Measurements from ENCODE around the gene MCRS1. TPM values are rescaled to one million over a fixed set of nuclear protein-coding genes. Genes with fewer than 3 reads are reported as not detected.

Gene MCRS1
- total and polyA plus RNA-seq, 2 experiments from 2014 or later, result 105 to 139 TPM

DNA sequence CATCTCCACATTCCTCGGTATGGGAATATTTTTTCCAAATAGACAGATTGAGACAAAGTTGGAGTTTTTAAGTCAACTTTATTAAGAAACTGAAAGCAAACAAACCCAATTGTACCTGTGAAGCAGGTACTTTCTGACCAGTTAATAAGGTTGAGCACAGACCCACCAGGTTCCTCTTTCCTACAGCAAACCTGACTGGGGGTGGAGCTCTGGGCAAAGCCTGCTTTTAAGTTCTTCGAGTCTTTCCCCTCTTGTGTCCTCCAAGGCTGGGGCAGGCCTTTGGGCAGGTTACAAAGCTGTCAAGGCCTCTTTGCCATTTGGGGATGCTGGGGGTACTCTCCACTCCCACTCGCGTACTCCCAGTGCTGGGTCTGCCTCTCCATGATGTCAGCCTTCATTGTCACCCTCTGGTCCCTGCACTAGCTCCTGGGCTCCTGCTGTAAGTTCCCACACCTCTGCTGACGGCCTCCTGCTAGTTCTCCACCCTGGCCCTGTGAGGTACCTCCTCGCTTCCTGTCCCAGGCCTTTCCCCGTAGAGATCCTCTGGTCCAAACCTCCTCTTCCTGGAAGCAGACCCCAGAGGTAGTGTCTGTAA, 25.9 kb downstream of the MCRS1 start (continued):
- TF ChIP-seq, protein P1, sequence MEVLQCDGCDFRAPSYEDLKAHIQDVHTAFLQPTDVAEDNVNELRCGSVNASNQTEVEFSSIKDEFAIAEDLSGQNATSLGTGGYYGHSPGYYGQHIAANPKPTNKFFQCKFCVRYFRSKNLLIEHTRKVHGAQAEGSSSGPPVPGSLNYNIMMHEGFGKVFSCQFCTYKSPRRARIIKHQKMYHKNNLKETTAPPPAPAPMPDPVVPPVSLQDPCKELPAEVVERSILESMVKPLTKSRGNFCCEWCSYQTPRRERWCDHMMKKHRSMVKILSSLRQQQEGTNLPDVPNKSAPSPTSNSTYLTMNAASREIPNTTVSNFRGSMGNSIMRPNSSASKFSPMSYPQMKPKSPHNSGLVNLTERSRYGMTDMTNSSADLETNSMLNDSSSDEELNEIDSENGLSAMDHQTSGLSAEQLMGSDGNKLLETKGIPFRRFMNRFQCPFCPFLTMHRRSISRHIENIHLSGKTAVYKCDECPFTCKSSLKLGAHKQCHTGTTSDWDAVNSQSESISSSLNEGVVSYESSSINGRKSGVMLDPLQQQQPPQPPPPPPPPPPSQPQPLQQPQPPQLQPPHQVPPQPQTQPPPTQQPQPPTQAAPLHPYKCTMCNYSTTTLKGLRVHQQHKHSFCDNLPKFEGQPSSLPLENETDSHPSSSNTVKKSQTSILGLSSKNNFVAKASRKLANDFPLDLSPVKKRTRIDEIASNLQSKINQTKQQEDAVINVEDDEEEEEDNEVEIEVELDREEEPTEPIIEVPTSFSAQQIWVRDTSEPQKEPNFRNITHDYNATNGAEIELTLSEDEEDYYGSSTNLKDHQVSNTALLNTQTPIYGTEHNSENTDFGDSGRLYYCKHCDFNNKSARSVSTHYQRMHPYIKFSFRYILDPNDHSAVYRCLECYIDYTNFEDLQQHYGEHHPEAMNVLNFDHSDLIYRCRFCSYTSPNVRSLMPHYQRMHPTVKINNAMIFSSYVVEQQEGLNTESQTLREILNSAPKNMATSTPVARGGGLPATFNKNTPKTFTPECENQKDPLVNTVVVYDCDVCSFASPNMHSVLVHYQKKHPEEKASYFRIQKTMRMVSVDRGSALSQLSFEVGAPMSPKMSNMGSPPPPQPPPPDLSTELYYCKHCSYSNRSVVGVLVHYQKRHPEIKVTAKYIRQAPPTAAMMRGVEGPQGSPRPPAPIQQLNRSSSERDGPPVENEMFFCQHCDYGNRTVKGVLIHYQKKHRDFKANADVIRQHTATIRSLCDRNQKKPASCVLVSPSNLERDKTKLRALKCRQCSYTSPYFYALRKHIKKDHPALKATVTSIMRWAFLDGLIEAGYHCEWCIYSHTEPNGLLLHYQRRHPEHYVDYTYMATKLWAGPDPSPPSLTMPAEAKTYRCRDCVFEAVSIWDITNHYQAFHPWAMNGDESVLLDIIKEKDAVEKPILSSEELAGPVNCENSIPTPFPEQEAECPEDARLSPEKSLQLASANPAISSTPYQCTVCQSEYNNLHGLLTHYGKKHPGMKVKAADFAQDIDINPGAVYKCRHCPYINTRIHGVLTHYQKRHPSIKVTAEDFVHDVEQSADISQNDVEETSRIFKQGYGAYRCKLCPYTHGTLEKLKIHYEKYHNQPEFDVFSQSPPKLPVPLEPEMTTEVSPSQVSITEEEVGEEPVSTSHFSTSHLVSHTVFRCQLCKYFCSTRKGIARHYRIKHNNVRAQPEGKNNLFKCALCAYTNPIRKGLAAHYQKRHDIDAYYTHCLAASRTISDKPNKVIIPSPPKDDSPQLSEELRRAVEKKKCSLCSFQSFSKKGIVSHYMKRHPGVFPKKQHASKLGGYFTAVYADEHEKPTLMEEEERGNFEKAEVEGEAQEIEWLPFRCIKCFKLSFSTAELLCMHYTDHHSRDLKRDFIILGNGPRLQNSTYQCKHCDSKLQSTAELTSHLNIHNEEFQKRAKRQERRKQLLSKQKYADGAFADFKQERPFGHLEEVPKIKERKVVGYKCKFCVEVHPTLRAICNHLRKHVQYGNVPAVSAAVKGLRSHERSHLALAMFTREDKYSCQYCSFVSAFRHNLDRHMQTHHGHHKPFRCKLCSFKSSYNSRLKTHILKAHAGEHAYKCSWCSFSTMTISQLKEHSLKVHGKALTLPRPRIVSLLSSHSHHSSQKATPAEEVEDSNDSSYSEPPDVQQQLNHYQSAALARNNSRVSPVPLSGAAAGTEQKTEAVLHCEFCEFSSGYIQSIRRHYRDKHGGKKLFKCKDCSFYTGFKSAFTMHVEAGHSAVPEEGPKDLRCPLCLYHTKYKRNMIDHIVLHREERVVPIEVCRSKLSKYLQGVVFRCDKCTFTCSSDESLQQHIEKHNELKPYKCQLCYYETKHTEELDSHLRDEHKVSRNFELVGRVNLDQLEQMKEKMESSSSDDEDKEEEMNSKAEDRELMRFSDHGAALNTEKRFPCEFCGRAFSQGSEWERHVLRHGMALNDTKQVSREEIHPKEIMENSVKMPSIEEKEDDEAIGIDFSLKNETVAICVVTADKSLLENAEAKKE (CRISPR knock-in tag; IDR thresholded peaks at IDR 0.05), result no peak
- TF ChIP-seq, protein P2, sequence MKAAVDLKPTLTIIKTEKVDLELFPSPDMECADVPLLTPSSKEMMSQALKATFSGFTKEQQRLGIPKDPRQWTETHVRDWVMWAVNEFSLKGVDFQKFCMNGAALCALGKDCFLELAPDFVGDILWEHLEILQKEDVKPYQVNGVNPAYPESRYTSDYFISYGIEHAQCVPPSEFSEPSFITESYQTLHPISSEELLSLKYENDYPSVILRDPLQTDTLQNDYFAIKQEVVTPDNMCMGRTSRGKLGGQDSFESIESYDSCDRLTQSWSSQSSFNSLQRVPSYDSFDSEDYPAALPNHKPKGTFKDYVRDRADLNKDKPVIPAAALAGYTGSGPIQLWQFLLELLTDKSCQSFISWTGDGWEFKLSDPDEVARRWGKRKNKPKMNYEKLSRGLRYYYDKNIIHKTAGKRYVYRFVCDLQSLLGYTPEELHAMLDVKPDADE (IDR thresholded peaks at IDR 0.05), result no peak
- TF ChIP-seq, protein P3, sequence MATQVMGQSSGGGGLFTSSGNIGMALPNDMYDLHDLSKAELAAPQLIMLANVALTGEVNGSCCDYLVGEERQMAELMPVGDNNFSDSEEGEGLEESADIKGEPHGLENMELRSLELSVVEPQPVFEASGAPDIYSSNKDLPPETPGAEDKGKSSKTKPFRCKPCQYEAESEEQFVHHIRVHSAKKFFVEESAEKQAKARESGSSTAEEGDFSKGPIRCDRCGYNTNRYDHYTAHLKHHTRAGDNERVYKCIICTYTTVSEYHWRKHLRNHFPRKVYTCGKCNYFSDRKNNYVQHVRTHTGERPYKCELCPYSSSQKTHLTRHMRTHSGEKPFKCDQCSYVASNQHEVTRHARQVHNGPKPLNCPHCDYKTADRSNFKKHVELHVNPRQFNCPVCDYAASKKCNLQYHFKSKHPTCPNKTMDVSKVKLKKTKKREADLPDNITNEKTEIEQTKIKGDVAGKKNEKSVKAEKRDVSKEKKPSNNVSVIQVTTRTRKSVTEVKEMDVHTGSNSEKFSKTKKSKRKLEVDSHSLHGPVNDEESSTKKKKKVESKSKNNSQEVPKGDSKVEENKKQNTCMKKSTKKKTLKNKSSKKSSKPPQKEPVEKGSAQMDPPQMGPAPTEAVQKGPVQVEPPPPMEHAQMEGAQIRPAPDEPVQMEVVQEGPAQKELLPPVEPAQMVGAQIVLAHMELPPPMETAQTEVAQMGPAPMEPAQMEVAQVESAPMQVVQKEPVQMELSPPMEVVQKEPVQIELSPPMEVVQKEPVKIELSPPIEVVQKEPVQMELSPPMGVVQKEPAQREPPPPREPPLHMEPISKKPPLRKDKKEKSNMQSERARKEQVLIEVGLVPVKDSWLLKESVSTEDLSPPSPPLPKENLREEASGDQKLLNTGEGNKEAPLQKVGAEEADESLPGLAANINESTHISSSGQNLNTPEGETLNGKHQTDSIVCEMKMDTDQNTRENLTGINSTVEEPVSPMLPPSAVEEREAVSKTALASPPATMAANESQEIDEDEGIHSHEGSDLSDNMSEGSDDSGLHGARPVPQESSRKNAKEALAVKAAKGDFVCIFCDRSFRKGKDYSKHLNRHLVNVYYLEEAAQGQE (IDR thresholded peaks at IDR 0.05; ENCODE audit: unreplicated experiment), result no peak
- TF ChIP-seq EZH2phosphoT487 (IDR thresholded peaks at IDR 0.05; ENCODE audit: unreplicated experiment) (no peak), EZH2 (IDR thresholded peaks at IDR 0.05; ENCODE audit: low read depth, unreplicated experiment) (no peak)
- TF ChIP-seq, protein P4, sequence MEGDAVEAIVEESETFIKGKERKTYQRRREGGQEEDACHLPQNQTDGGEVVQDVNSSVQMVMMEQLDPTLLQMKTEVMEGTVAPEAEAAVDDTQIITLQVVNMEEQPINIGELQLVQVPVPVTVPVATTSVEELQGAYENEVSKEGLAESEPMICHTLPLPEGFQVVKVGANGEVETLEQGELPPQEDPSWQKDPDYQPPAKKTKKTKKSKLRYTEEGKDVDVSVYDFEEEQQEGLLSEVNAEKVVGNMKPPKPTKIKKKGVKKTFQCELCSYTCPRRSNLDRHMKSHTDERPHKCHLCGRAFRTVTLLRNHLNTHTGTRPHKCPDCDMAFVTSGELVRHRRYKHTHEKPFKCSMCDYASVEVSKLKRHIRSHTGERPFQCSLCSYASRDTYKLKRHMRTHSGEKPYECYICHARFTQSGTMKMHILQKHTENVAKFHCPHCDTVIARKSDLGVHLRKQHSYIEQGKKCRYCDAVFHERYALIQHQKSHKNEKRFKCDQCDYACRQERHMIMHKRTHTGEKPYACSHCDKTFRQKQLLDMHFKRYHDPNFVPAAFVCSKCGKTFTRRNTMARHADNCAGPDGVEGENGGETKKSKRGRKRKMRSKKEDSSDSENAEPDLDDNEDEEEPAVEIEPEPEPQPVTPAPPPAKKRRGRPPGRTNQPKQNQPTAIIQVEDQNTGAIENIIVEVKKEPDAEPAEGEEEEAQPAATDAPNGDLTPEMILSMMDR (conservative IDR thresholded peaks at IDR 0.05; ENCODE audit: low read depth in 2 of 2), result no peak
